K562 (cell line): ENCODE data around the gene ZSWIM1. TPM values are rescaled to one million over a fixed set of nuclear protein-coding genes. Genes with fewer than 3 reads are reported as not detected.
A peak's percentile ranks its signal among the peaks of the same experiment; 100 is the strongest.

Experiments
- BRF2 ChIP-seq: IDR thresholded peaks from 3 replicates; pipeline ENCODE4 v1.6.1; 2011; ENCODE audit warnings: borderline replicate concordance, mild to moderate bottlenecking; ENCODE audit not compliant: insufficient read length, insufficient read depth
- CLOCK ChIP-seq: fragments of 250-450 bp; sonication (Bioruptor Pico); IDR thresholded peaks from 2 replicates; pipeline ENCODE4 v1.4.0; 2020; ENCODE audit warnings: mild to moderate bottlenecking, moderate library complexity, borderline replicate concordance
- HNRNPK ChIP-seq: fragments of 200-400 bp; formaldehyde crosslinking; IDR thresholded peaks from one replicate; pipeline ENCODE4 v1.6.1; 2018; ENCODE audit warnings: mild to moderate bottlenecking, low read depth, low read length; ENCODE audit not compliant: poor library complexity, severe bottlenecking
- KHSRP ChIP-seq: fragments of 450-650 bp; IDR thresholded peaks from 2 replicates; pipeline ENCODE4 v1.6.1; 2017
- MAFK ChIP-seq: IDR thresholded peaks from 2 replicates; pipeline ENCODE4 v1.6.1; 2011; ENCODE audit warnings: low read length, improper control_type of control experiment
- PHB ChIP-seq: fragments of 250-450 bp; sonication (Bioruptor Pico); IDR thresholded peaks from 2 replicates; pipeline ENCODE4 v1.5.0; 2021
- PHF20 ChIP-seq: fragments of 450-650 bp; IDR thresholded peaks from 2 replicates; pipeline ENCODE4 v1.6.1; 2018; ENCODE audit not compliant: partially characterized antibody
- POLR2G ChIP-seq: fragments of 200-400 bp; formaldehyde crosslinking; IDR thresholded peaks from 2 replicates; pipeline ENCODE4 v1.6.1; 2017; ENCODE audit warnings: low read depth, mild to moderate bottlenecking, antibody characterized with exemption, low read length, moderate library complexity
- PRPF4 ChIP-seq: fragments of 200-400 bp; formaldehyde crosslinking; IDR thresholded peaks from one replicate; pipeline ENCODE4 v1.6.1; 2017; ENCODE audit warnings: low read length, low read depth, mild to moderate bottlenecking; ENCODE audit not compliant: insufficient read depth, poor library complexity, severe bottlenecking
- RREB1 ChIP-seq: fragments of 250-450 bp; sonication (Bioruptor Pico); IDR thresholded peaks from 2 replicates; pipeline ENCODE4 v1.4.0; 2020
- SMC3 ChIP-seq: conservative IDR thresholded peaks from 2 replicates; pipeline ENCODE4 v1.6.1; 2011; ENCODE audit warnings: low read depth, low read length, improper control_type of control experiment; ENCODE audit not compliant: insufficient read depth
- ZNF280A ChIP-seq: fragments of 450-650 bp; IDR thresholded peaks from 2 replicates; pipeline ENCODE4 v1.6.1; 2018; ENCODE audit warnings: mild to moderate bottlenecking, low read depth; ENCODE audit not compliant: partially characterized antibody
- ZNF3 ChIP-seq: fragments of 250-450 bp; sonication (Bioruptor Pico); IDR thresholded peaks from 2 replicates; pipeline ENCODE4 v1.5.0; 2021; ENCODE audit warnings: mild to moderate bottlenecking, moderate library complexity
- ZNF444 ChIP-seq: fragments of 250-450 bp; sonication (Bioruptor Pico); IDR thresholded peaks from 2 replicates; pipeline ENCODE4 v1.4.0; 2020; ENCODE audit warnings: mild to moderate bottlenecking, moderate library complexity
- ZNF79 ChIP-seq: fragments of 250-450 bp; sonication (Bioruptor Pico); IDR thresholded peaks from 2 replicates; pipeline ENCODE4 v1.4.0; 2020; ENCODE audit warnings: low read depth, mild to moderate bottlenecking, moderate library complexity
- ZSCAN29 ChIP-seq: fragments of 450-650 bp; IDR thresholded peaks from 2 replicates; pipeline ENCODE4 v1.6.1; 2017
- polyA plus RNA-seq, 8 experiments: library from polyadenylated mRNA; depleted of rRNA in 4 of 8; stranded (reverse) in 5 of 8; unstranded in 3 of 8; fragments of >200 nt; fragmentation: Nextera tagmentation in 2 of 8; fragmentation: Illumina TruSeq in 1 of 8; extraction: Ambion mirVana in 2 of 8; extraction: Trizol in 1 of 8; gene quantifications; 2 replicates each; pipeline versions ENCODE4 v1.2.1 to v1.2.3, GENCODE V29; 2011 to 2014; ENCODE audit warnings: inconsistent platforms in 1 of 8, missing spikeins in 1 of 8
- total RNA-seq, 7 experiments: library from RNA; depleted of rRNA in 6 of 7; stranded (reverse); fragments of >200 nt in 6 of 7; fragmentation: Illumina TruSeq in 2 of 7; extraction: Trizol in 2 of 7; gene quantifications; 2 replicates each; pipeline versions ENCODE4 v1.2.1 to v1.2.3, GENCODE V29; 2011 to 2021; ENCODE audit warnings: low replicate concordance in 1 of 7

The ZSWIM1 gene
- total and polyA plus RNA-seq, 9 of the 15 experiments (the other 6 are each of a cell fraction or from before 2014, with no cell fraction given) = 2.5 to 15.6 (median 9.5) TPM

- TF ChIP-seq BRF2 (no peak), CLOCK (no peak), ZNF79 (CRISPR knock-in tag) (no peak), RREB1 (no peak), PHB (no peak), SMC3 (no peak), ZNF280A (no peak), MAFK (0 out of 2 replicates have a peak, but pooled peaks have one; percentile 4), POLR2G (peak; percentile 78), ZNF3 (CRISPR knock-in tag) (no peak), ZSCAN29 (0 out of 2 replicates have a peak, but pooled peaks have one; percentile 44), KHSRP (peak; percentile 41), ZNF444 (no peak), PRPF4 (no peak), HNRNPK (no peak), PHF20 (peak; percentile 86)
Measured at GRCh38 chr20:45880988-45881788, at the start of gene ZSWIM1 (continued).
